GM21717 (cell line): ENCODE data around the gene MRGPRE.

Experiments used
- ATAC-seq: cut with Tn5 transposase; IDR thresholded peaks from one replicate; pipeline ENCODE4 v1.9.1; 2021; ENCODE audit warnings: mild to moderate bottlenecking, moderate library complexity; ENCODE audit not compliant: unreplicated experiment

MRGPRE gene

GRCh38 chr11:3214420-3214699, 17.9 kb downstream of the MRGPRE start:
- ATAC-seq, result no peak

DNA sequence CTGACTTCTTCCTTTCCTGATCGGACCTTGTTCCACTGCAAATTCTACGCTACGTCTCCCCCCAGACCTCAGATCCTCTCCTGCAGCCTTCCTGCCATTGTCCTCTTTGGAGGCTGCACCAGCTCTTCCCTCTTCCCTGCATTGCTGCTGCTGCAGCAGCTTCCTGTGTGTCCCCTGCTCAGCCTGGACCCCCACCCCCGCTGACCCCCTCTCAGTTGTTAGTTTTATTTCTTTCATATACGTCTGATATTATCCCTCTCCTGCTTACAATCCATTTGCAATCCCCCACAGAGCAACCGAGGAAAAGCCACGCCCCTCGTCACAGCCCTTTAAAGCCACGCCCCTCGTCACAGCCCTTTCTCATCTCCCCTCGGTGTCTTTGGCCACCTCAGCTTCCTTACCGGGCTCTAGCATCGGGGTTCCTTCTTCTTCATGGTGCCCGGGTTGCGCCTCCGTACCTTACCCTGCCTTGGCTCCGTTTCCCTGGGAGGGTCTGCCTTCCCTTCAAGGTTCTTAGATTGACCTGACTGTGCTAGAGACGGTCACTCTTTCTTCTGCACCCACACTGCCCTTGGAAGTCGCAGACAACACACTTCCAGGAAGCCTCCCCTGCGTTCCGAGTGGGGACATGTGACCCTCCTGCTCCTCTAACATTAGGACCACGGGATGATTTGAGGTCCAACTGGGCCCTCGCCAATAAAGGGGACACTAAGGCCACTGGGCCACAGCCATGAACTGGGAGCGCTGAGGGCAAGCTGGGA, 18.4 kb downstream of the MRGPRE start:
- ATAC-seq, result no peak

GRCh38 chr11:3208272-3208671, 23.9 kb downstream of the MRGPRE start:
- ATAC-seq, result no peak

GRCh38 chr11:3207526-3208189, 24.6 kb downstream of the MRGPRE start:
- no peak for ATAC-seq

GRCh38 chr11:3206922-3207204, 25.4 kb downstream of the MRGPRE start:
- ATAC-seq, result no peak

DNA sequence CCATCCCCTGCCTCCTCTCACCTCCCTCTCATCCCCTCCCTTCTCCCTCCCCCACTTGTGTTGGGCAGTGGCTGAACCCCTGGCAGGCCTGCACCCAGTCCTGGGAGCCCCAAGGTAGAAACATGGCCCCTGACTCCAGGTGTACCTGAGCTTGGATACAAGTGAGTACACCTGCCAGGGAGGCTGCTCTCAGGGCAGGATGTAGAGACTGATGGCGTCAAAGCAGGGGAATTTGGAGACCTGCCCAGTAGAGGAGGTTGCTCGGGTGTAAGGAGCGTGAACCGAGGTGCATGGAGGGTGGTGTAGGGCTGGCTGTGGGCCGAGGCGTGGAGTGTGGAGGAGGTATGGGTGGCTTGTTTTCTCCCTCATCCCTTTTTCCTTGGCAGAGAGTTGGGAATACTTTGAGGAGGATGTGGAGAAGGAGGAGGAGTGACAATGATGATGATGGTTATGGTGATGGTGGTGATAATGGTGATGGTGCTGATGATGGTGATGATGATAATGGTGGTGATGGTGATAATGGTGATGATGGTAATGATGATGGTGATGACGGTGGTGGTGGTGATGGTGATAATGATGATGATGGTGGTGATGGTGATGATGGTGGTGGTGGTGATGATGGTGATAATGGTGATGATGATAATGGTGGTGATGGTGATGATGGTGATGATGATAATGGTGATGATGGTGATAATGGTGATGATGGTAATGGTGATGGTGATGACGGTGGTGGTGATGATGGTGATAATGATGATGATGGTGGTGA, 25.9 kb downstream of the MRGPRE start:
- no peak for ATAC-seq

- ATAC-seq, result no peak
Observed at GRCh38 chr11:3205261-3206155, 26.7 kb downstream of the MRGPRE start.

DNA sequence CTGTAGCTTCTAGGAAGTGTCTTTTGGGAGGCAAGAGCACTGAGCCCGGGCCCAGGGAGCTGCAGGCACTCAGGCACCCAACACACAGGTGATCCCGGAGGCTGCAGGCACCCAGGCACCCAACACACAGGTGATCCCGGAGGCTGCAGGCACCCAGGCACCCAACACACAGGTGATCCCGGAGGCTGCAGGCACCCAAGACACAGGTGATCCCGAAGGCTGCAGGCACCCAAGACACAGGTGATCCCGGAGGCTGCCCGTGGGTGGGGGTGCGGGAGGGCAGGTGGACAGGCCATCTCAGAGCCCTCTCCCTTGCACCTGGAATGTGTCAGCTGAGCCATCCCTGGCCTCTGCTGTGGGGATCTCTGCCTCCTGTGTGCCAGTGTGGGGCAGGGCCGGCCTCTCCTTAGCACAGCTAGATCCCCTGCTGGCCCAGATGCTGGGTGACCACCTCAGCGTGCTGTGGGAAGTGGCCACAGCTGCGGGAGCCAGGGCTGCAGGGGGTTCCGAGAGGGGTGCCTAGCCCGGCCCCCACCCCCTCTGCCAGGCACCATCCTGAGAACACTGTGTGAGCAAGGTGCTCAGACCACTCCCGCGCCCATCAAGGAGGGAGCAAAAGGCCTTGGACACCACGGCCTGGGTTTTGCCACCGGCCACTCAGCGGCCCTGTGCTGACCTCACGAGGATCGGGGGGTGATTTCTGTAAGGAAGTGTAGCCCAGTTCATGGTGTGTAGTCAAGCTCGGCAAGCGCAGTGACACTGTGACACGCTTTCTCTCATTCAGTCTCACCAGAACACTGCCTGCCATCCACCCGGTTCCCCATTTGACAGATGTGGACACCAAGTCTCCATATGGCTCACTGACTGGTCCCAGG, 27.8 kb downstream of the MRGPRE start:
- ATAC-seq, result no peak

DNA sequence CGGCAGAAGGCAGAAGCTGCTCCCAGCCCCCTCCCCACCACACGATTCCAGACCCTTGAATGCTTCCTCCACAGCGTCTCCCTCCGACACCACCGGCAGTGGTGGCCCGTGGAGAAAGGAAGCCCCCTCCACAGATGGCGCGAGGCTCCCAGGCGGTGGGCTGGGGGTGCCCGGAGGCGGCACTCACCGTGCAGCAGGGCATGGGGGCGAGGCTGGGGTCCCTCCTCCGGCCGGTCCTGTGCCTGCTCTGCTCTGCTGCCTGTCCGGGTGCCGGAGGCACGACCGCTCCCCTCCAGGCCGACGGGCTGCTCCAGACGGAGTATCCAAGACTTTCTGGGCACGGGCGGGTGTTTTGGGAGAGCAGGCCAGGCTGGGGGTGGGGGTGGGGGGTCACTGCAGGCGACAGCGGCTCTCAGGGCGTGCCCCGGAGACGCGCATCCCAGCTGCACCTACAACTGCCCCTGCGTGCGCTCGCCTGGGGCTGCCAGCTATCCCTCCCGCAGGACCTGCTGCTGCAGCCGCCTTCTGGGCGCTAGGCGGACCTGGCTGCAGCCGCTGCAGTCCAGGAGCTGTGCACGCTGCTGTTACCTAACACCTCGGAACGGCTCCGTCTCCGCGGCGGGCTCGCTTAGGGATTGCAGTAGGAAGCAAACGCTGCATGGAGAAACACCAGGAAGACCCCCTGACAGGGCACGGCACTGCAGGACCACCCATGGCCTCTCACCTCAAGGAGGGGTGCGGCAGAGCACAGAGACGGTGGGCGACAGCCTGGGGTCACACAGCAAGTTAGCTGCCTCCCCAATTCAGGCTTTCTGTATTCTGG, 28.8 kb downstream of the MRGPRE start:
- ATAC-seq, result no peak

GRCh38 chr11:3202759-3203158, 29.5 kb downstream of the MRGPRE start:
- no peak for ATAC-seq

- ATAC-seq, result no peak
Observed at GRCh38 chr11:3202305-3202704, 29.9 kb downstream of the MRGPRE start.

DNA sequence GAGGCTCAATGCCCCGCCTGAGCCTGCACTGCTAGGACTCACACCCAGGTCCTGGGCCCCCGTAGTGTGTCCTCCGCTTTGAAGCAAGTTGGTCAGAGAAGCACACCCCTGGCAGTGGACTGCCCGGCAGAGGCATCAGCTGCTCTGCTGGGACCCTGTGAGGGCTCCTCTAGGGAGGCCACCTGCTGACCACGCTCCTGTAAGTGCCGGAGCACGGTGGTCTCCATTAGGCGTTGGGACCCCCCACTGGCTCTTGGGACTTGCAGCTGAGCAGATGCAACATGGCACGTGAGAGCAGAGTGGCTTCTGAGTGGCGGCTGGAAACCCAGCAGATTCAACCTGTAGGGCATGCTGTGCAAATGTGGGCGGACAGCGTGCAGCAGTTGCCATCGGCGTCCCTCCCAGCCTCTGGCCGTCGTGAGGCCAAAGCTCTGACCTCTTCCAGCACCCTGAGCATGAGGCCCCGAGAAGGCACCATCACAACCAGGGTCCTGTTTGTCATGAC, 30.5 kb downstream of the MRGPRE start:
- no peak for ATAC-seq

- ATAC-seq, result no peak
Observed at GRCh38 chr11:3201112-3201581, 31.1 kb downstream of the MRGPRE start.

DNA sequence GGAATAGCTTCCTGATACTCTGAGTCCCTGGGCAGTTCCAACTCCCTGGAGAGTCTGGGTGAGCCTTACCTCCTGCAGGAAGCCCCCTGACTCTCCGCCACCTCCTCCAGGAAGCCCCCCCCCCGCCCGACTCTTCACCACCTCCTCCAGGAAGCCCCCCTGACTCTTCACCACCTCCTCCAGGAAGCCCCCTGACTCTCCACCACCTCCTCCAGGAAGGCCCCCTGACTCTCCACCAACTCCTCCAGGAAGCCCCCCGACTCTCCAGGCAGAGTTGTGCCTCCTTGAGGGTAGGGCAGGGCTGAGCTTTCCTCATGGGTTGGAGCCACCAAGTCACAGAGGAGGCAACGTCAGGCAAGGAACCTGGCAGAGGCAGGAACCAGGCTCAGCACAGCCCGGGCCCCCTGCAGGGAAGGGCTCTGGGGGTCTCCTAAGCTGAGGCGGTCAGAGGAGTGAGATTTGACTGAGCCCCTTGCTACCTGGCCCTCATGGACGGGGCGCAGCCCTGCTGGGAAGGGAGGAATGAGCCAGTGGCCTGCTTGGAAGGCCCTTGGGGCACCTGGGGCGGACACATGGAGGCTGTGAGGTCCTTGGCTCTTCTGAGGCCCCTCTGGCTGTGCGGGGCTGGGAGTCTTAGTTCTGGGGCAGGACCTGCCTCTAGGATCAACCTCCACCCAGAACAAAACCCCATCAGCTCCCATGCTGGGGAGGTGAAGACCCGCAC, 31.7 kb downstream of the MRGPRE start:
- no peak for ATAC-seq

- ATAC-seq, result no peak
Observed at GRCh38 chr11:3199537-3200295, 32.5 kb downstream of the MRGPRE start.

DNA sequence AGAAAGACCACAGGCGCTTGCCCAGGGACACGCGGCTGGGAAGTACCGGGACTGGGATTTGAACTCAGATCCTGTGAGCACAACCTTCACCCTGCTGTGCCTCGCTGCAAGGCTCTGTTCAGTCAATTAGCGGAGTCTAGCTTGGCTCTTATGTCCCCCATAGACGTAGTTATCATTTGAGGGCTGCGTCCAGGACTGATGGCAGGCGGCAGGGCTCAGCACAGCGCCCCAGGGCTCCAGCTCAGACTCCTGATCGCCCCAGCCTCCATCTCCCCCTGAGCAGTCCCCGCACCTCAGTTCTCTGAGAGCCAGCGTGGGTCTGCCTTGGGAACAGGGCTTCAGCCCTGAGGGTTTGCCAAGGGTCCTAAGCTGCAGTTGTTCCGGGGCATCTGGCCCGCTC, 33.4 kb downstream of the MRGPRE start:
- no peak for ATAC-seq

DNA sequence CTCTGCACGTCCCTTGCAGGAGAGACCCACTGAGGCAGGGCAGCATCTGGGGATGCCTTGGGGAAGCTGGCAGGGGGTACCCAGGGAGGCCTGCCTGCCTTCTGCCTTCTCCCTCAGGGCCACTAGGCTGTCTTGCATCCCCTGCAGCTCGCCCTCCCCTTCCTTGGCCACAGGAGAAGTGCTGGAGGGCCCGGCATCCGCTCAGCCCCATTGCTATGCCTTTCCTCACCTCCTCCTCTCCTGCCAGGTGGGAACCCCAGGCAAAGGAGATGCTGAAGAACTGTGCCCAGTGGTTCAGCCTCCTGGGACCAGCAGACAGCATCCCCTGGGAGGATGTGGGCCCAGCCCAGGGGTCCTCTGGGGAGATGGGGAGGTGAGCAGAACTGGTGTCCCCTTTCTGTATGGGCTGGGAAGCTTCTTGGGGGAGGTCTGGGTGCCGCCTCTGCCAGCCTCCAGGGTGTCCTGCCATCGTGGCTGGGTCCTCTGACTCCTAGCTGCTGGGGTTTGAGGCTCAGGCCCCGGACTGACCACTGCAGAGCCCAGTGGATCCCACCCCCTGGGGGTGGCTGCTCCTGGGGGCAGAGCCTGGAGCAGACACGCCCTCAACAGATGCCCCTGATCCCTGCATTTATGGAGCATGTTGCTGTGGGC, 34.2 kb downstream of the MRGPRE start:
- no peak for ATAC-seq
